NCI-H2107 treated with DMSO at 0.1 percent for 48 hours (cell line): ENCODE data around the gene SLC24A4.

ENCODE experiments used
- DNase-seq: peaks from one replicate; lab custom pipeline; 2025; ENCODE audit not compliant: unreplicated experiment; lab: John Stamatoyannopoulos, UW

Gene SLC24A4

GRCh38 chr14:92315050-92315805 lies 7.7 kb upstream of the SLC24A4 start:
- no peak for DNase-seq

DNA sequence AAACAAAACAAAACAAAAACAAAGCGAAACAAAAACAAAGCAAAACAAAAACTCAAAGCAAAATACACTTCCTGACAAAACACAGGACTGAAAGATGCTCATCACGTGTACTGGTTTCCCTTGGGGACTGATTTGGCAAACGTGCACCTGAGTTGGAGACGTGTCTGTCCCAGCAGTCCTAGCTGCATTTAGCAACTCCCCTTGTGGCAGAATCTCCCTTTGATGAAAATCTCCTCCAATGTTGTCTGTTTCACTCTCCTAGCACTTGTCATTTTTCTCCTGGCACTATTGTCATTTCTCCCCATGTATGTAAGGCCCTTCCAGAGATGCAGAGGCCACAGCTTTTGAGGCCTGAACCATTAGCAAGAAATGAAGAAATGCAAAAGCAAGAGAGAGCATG lies 6.8 kb upstream of the SLC24A4 start:
- no peak for DNase-seq

DNA sequence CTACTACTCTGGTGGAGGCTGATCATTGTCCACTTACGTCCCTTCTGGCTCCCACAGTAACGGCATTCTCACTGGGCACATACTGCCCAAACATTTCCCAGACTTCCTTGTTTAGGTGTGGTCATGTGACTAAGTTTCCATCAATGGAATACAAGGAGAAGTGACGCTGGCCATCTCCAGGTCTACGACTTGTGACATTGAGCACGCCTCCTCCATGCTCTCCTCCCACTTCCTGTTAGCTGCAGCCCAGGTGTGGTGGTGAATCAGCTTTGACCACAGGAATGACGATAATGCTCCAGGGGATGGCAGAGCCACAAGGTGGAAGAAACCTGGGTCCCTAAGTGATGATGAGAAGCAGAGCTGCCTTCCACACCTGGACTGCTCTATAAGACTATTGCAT lies 6.0 kb upstream of the SLC24A4 start:
- DNase-seq: no peak

DNA sequence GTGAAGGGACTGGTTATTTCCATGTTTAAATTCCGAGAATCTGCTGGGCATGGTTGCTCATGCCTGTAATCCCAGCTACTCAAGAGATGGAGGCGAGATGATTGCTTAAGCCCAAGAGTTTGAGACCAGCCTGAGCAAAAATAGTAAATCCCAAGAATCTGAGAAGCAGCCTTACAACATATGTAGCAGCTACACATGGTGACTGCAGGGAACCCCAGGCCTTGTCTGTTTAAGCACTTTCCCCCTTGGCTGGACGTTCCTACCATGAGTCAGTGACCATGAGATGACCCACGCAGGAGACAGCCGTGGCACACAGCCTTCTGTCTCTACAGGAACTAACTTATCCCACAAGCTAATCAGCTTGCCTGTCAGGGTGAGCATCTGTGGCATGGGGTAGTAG lies 5.5 kb upstream of the SLC24A4 start:
- no peak for DNase-seq

GRCh38 chr14:92321701-92322100 lies 1.3 kb upstream of the SLC24A4 start:
- DNase-seq: no peak

DNA sequence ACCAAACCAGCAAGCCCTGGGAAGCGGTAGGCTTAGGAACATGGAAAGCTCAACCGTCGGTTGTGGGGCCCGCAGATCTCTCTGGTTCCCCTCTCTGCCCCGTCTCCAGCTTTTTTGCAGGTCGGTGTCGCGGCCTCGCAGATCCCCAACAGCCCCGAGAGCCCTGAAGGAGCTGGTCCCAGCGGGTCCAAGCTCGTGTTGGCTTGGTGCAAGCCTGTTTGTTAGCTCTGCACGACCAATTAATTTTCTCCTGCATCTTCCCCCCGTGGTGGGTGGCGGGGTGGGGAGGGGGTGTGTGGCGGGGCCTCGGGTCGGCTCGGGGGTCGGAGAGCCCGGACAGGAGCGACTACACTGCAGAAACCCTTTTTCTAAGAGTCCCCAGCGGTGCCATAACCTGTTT lies 449 bp upstream of the SLC24A4 start:
- DNase-seq: no peak

GRCh38 chr14:92323916-92324818 lies 1.2 kb downstream of the SLC24A4 start:
- DNase-seq: no peak

DNA sequence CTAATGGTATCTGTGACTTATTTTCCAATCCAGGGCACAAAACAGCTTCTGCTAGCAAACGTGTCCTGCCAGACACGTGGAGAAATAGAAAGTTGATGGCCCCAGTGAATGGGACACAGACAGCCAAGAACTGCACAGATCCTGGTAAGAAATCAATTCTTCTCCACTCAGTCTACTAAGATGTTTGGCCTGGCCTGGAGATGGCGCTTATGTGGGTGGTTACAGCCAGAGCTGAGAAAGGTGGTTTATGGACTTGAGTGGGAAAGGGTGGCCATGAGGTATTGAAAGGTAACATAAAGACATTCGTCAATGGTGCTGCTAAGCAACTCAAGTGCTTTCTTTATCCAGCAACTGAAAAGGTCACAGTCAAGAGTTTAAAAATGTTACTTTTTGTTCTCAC lies 2.9 kb downstream of the SLC24A4 start:
- DNase-seq: no peak

GRCh38 chr14:92328664-92329255 lies 5.8 kb downstream of the SLC24A4 start:
- DNase-seq: no peak

DNA sequence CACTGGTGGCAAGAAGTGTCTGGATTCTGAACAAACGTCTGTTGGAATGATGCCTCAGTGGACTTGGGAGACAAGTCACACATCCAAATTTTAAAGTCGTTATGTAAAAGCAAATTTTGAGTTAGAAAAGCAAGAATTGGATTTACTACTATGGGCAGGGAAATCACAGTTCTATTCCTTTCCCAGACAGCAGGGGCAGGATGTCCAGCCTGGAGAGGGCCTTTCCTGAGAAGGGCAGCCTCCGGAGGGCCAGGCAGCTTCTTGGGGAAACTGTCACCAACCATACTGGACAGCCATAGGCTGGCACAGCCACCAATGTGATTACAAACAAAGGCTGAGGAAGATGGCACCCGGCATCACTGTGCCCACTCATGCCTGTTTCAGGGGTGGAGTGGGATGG lies 11.1 kb downstream of the SLC24A4 start:
- no peak for DNase-seq

DNA sequence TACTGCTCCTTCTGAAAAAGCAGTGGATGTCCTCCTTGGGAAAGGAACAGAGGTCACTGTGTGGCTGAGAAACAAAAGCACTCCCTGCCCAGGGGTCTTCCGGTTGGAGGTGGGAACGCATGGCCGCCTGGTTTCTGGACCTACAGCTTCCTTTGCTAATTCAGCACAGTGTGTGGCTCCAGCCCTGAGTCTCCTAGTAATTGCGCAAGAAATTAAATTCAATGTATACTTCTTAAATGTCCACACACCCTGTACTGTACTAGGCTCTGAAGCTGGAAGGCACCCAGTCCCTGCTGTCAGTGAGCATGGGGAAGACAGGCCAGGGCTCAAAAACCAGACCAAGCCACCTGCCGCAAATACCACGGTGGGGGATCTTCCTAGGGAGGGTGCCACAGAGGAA lies 13.4 kb downstream of the SLC24A4 start:
- no peak for DNase-seq

- DNase-seq: no peak
Observed at GRCh38 chr14:92339426-92339825, 16.5 kb downstream of the SLC24A4 start.

DNA sequence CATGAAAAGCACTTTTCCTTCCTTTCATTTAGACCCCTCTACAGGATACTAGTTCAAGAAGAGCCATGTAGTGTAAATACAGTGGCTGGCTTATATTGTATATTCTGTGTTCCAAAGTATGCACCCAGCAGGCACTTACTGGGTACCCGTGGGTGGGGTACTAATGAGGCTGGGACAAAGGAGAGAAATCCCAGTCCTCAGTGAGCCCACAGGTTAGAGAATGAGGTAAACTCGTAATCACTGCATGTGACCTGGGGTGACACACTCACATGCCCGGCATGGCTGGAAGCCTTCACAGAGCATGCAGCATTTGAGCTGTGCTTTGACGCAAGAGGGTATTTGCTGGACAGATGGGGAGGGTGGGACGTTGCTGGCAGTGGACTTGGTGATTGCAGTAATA lies 17.1 kb downstream of the SLC24A4 start:
- no peak for DNase-seq

GRCh38 chr14:92340931-92341330 lies 18.0 kb downstream of the SLC24A4 start:
- DNase-seq: no peak

GRCh38 chr14:92341791-92342190 lies 18.8 kb downstream of the SLC24A4 start:
- no peak for DNase-seq

GRCh38 chr14:92348154-92348553 lies 25.2 kb downstream of the SLC24A4 start:
- no peak for DNase-seq

- no peak for DNase-seq
Observed at GRCh38 chr14:92351750-92352149, 28.8 kb downstream of the SLC24A4 start.

GRCh38 chr14:92352158-92352985 lies 29.4 kb downstream of the SLC24A4 start:
- no peak for DNase-seq

- DNase-seq: no peak
Observed at GRCh38 chr14:92353447-92353846, 30.5 kb downstream of the SLC24A4 start.

GRCh38 chr14:92356677-92357076 lies 33.7 kb downstream of the SLC24A4 start:
- DNase-seq: no peak
